Naive B cell (primary cell): Measurements from ENCODE around the gene VPREB3. TPM values are rescaled to one million over a fixed set of nuclear protein-coding genes. Genes with fewer than 3 reads are reported as not detected.

Experiments used
- ATAC-seq, 2 donors: fragments of 150-1000 bp; cut with Tn5 transposase; 2 replicates each; pipeline ENCODE4 v1.10.0; 2021; ENCODE audit warnings: low read depth in 2 of 2, mild to moderate bottlenecking in 2 of 2, moderate library complexity in 2 of 2
- DNase-seq: peaks from one replicate; pipeline ENCODE4 v3.0.0; 2022
- H3K27ac Mint-ChIP-seq, 6 donors: one replicate each; pipeline ENCODE4 v1.8.0; 2020 to 2022; ENCODE audit warnings: mild to moderate bottlenecking in 6 of 6, mixed read lengths in 6 of 6, moderate library complexity in 5 of 6, inconsistent platforms in 2 of 6
- H3K27me3 Mint-ChIP-seq, 3 donors: one replicate each; pipeline ENCODE4 v1.8.0; 2021 to 2022; ENCODE audit warnings: mixed read lengths in 3 of 3, mild to moderate bottlenecking in 1 of 3
- H3K36me3 Mint-ChIP-seq, 2 donors: one replicate each; pipeline ENCODE4 v1.8.0; 2020 to 2022; ENCODE audit warnings: mixed read lengths in 2 of 2, inconsistent platforms in 1 of 2, mild to moderate bottlenecking in 1 of 2
- H3K4me1 Mint-ChIP-seq, 3 donors: one replicate each; pipeline ENCODE4 v1.8.0; 2020 to 2022; ENCODE audit warnings: mixed read lengths in 3 of 3, inconsistent platforms in 1 of 3, mild to moderate bottlenecking in 1 of 3, moderate library complexity in 1 of 3
- H3K4me3 Mint-ChIP-seq, 8 donors: one replicate each; pipeline ENCODE4 v1.8.0; 2020 to 2022; ENCODE audit warnings: mild to moderate bottlenecking in 8 of 8, mixed read lengths in 8 of 8, moderate library complexity in 8 of 8, inconsistent platforms in 2 of 8
- H3K9me3 Mint-ChIP-seq, 7 donors: one replicate each; pipeline ENCODE4 v1.8.0; 2020 to 2022; ENCODE audit warnings: mixed read lengths in 7 of 7, mild to moderate bottlenecking in 5 of 7, inconsistent platforms in 2 of 7, moderate library complexity in 1 of 7
- polyA plus RNA-seq, 6 donors: library from polyadenylated mRNA; unstranded; fragments of 300-500 nt; fragmentation: Illumina TruSeq; gene quantifications; one replicate each; pipeline ENCODE4 v1.2.3, GENCODE V29; 2021; ENCODE audit warnings: low read depth in 6 of 6

VPREB3 gene
- polyA plus RNA-seq, 6 donors from 2014 or later = 910 to 1,673 (median 1,335) TPM

- ATAC-seq (peak; percentile 64 to 66), DNase-seq (peak; percentile 78)
- no peaks in the 10 kb centered on the region for H3K36me3 Mint-ChIP-seq
- peak within 1 kb of the TSS; percentile 84 to 94 (median 90) for H3K4me3 Mint-ChIP-seq
- peak within 1 kb of the TSS in 5 of 6 donors; percentile 87 to 92 (median 91) for H3K27ac Mint-ChIP-seq
- no peaks in the 10 kb centered on the region for H3K9me3 Mint-ChIP-seq
- H3K4me1 Mint-ChIP-seq = peaks cover 46 to 73% (median 73%) of the 10 kb centered on the region in 3 donors
- no peaks in the 10 kb centered on the region for H3K27me3 Mint-ChIP-seq
Measured at GRCh38 chr22:23767673-23768548, 13.7 kb upstream of the VPREB3 start, which contains the start of gene CHCHD10. TSS of gene CHCHD10 (minus strand) at chr22:23767972. CDS start at chr22:23767874, 98 bp downstream.

- Mint-ChIP-seq H3K4me1 (peaks cover 51 to 77% (median 76%) of the 10 kb centered on the region in 3 donors), H3K27me3 (no peaks in the 10 kb centered on the region), H3K4me3 (peak overlapping the region; percentile 71 to 94 (median 90)), H3K27ac (peak overlapping the region in 3 of 6 donors; percentile 37 to 89 (median 75)), H3K9me3 (no peaks in the 10 kb centered on the region), H3K36me3 (no peaks in the 10 kb centered on the region)
- ATAC-seq = no peak
- DNase-seq = no peak
Measured at GRCh38 chr22:23767303-23767672, 13.1 kb upstream of the VPREB3 start.

GRCh38 chr22:23764899-23765881 is 11.0 kb upstream of the VPREB3 start:
- no peak for DNase-seq
- Mint-ChIP-seq H3K27me3 (no peaks in the 10 kb centered on the region), H3K36me3 (no peaks in the 10 kb centered on the region), H3K27ac (peak overlapping the region; percentile 16 to 79 (median 54)), H3K9me3 (no peaks in the 10 kb centered on the region), H3K4me3 (peak overlapping the region in 7 of 8 donors; percentile 45 to 83 (median 53)), H3K4me1 (peaks cover 56 to 72% (median 70%) of the 10 kb centered on the region in 3 donors)
- no peak for ATAC-seq

GRCh38 chr22:23763954-23764353 is 9.7 kb upstream of the VPREB3 start:
- H3K36me3 Mint-ChIP-seq = no peaks in the 10 kb centered on the region
- DNase-seq (no peak), ATAC-seq (no peak)
- no peaks in the 10 kb centered on the region for H3K9me3 Mint-ChIP-seq
- peak overlapping the region; percentile 78 to 89 (median 82) for H3K4me3 Mint-ChIP-seq
- H3K27me3 Mint-ChIP-seq = no peaks in the 10 kb centered on the region
- H3K27ac Mint-ChIP-seq = peak overlapping the region in 4 of 6 donors; percentile 69 to 79 (median 75)
- H3K4me1 Mint-ChIP-seq = peaks cover 49 to 66% (median 63%) of the 10 kb centered on the region in 3 donors

- DNase-seq (peak; percentile 45), ATAC-seq (peak; percentile 22 to 37)
- no peaks in the 10 kb centered on the region for H3K9me3 Mint-ChIP-seq
- peak overlapping the region in 4 of 6 donors; percentile 74 to 93 (median 84) for H3K27ac Mint-ChIP-seq
- no peaks in the 10 kb centered on the region for H3K36me3 Mint-ChIP-seq
- H3K27me3 Mint-ChIP-seq = no peaks in the 10 kb centered on the region
- peak overlapping the region; percentile 78 to 89 (median 82) for H3K4me3 Mint-ChIP-seq
- peaks cover 48 to 63% (median 60%) of the 10 kb centered on the region in 3 donors for H3K4me1 Mint-ChIP-seq
Measured at GRCh38 chr22:23763579-23763945, 9.3 kb upstream of the VPREB3 start.

- no peak for DNase-seq
- peak within 1 kb of the TSS; percentile 70 to 93 (median 84) for H3K27ac Mint-ChIP-seq
- peak within 1 kb of the TSS; percentile 78 to 89 (median 82) for H3K4me3 Mint-ChIP-seq
- peaks cover 45 to 63% (median 58%) of the 10 kb centered on the region in 3 donors for H3K4me1 Mint-ChIP-seq
- no peaks in the 10 kb centered on the region for H3K9me3 Mint-ChIP-seq
- peak in 1 of 2 donors; percentile 5 for ATAC-seq
- H3K27me3 Mint-ChIP-seq = no peaks in the 10 kb centered on the region
- H3K36me3 Mint-ChIP-seq = no peaks in the 10 kb centered on the region
Measured at GRCh38 chr22:23762842-23763578, 8.8 kb upstream of the VPREB3 start, which contains the start of gene C22orf15. TSS of gene C22orf15 (plus strand) at chr22:23762990. CDS start at chr22:23763307, 317 bp downstream.

GRCh38 chr22:23760056-23760455 is 5.8 kb upstream of the VPREB3 start:
- DNase-seq (no peak), ATAC-seq (no peak)
- Mint-ChIP-seq H3K9me3 (no peaks in the 10 kb centered on the region), H3K27me3 (no peaks in the 10 kb centered on the region), H3K4me1 (peaks cover 52 to 73% (median 65%) of the 10 kb centered on the region in 3 donors), H3K36me3 (no peaks in the 10 kb centered on the region), H3K27ac (peak overlapping the region in 2 of 6 donors; percentile 44 to 93), H3K4me3 (peak overlapping the region in 2 of 8 donors; percentile 31 to 40)

GRCh38 chr22:23759566-23759965 is 5.3 kb upstream of the VPREB3 start:
- H3K9me3 Mint-ChIP-seq = no peaks in the 10 kb centered on the region
- no peak for DNase-seq
- ATAC-seq = no peak
- no peaks in the 10 kb centered on the region for H3K36me3 Mint-ChIP-seq
- no peak overlapping the region for H3K4me3 Mint-ChIP-seq
- H3K27me3 Mint-ChIP-seq = no peaks in the 10 kb centered on the region
- peak overlapping the region in 1 of 6 donors; percentile 44 for H3K27ac Mint-ChIP-seq
- peaks cover 52 to 73% (median 65%) of the 10 kb centered on the region in 3 donors for H3K4me1 Mint-ChIP-seq

GRCh38 chr22:23756891-23757290 is 2.7 kb upstream of the VPREB3 start:
- Mint-ChIP-seq H3K36me3 (no peaks in the 10 kb centered on the region), H3K27me3 (no peaks in the 10 kb centered on the region), H3K9me3 (no peaks in the 10 kb centered on the region), H3K4me3 (peak overlapping the region in 6 of 8 donors; percentile 32 to 78 (median 67)), H3K27ac (peak overlapping the region; percentile 9 to 90 (median 68)), H3K4me1 (peaks cover 52 to 77% (median 69%) of the 10 kb centered on the region in 3 donors)
- ATAC-seq = no peak
- no peak for DNase-seq

GRCh38 chr22:23755711-23756110 is 1.5 kb upstream of the VPREB3 start:
- DNase-seq (no peak), ATAC-seq (no peak)
- Mint-ChIP-seq H3K27ac (peak overlapping the region in 3 of 6 donors; percentile 33 to 100 (median 36)), H3K36me3 (no peaks in the 10 kb centered on the region), H3K4me1 (peaks cover 47 to 70% (median 69%) of the 10 kb centered on the region in 3 donors), H3K27me3 (no peaks in the 10 kb centered on the region), H3K9me3 (no peaks in the 10 kb centered on the region), H3K4me3 (peak overlapping the region in 6 of 8 donors; percentile 16 to 95 (median 82))

GRCh38 chr22:23754980-23755636 is 883 bp upstream of the VPREB3 start:
- no peak for ATAC-seq
- H3K27ac Mint-ChIP-seq = peak overlapping the region; percentile 34 to 100 (median 100)
- no peaks in the 10 kb centered on the region for H3K27me3 Mint-ChIP-seq
- H3K36me3 Mint-ChIP-seq = no peaks in the 10 kb centered on the region
- no peak for DNase-seq
- H3K4me1 Mint-ChIP-seq = peaks cover 47 to 70% (median 69%) of the 10 kb centered on the region in 3 donors
- peak overlapping the region; percentile 46 to 98 (median 92) for H3K4me3 Mint-ChIP-seq
- no peaks in the 10 kb centered on the region for H3K9me3 Mint-ChIP-seq

GRCh38 chr22:23753385-23753784 is 840 bp downstream of the VPREB3 start:
- peak; percentile 5 to 6 for ATAC-seq
- DNase-seq = no peak
- Mint-ChIP-seq H3K4me3 (peak overlapping the region; percentile 91 to 99 (median 97)), H3K27ac (peak overlapping the region; percentile 98 to 100 (median 100)), H3K36me3 (no peaks in the 10 kb centered on the region), H3K4me1 (peaks cover 53 to 74% (median 72%) of the 10 kb centered on the region in 3 donors), H3K27me3 (no peaks in the 10 kb centered on the region), H3K9me3 (no peaks in the 10 kb centered on the region)
